ENCODE measurements around the gene GHRH.

DNA sequence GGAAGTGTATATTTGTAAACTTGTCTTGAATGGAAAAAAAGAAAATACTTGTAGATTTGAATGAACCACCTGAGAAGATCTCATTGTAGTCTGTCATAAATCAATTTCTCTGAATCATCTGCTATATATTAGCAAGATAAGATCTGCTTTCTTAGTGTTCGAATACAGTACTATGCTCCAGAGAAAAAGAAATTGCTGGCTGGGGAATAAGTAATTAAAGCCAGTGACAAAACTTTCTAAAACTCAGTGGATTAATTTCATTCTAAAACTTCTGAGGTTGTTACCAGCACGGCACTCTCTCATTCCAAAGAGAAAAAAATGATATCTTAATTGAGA, 59.8 kb downstream of the GHRH start:
- TF ChIP-seq, protein P1, sequence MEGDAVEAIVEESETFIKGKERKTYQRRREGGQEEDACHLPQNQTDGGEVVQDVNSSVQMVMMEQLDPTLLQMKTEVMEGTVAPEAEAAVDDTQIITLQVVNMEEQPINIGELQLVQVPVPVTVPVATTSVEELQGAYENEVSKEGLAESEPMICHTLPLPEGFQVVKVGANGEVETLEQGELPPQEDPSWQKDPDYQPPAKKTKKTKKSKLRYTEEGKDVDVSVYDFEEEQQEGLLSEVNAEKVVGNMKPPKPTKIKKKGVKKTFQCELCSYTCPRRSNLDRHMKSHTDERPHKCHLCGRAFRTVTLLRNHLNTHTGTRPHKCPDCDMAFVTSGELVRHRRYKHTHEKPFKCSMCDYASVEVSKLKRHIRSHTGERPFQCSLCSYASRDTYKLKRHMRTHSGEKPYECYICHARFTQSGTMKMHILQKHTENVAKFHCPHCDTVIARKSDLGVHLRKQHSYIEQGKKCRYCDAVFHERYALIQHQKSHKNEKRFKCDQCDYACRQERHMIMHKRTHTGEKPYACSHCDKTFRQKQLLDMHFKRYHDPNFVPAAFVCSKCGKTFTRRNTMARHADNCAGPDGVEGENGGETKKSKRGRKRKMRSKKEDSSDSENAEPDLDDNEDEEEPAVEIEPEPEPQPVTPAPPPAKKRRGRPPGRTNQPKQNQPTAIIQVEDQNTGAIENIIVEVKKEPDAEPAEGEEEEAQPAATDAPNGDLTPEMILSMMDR (IDR thresholded peaks at IDR 0.05), result no peak
- TF ChIP-seq EP300 (IDR thresholded peaks at IDR 0.05), result no peak

Measured in esophagus muscularis mucosa (tissue), 3 donors.